Activated CD8-positive, alpha-beta memory T cell treated with anti-CD3 and anti-CD28 coated beads for 24 hours (primary cell): Measurements from ENCODE around the gene SPINK2.

Source experiments
- DNase-seq: peaks from one replicate; pipeline ENCODE4 v3.0.0-alpha.2; 2020

SPINK2 gene

DNA sequence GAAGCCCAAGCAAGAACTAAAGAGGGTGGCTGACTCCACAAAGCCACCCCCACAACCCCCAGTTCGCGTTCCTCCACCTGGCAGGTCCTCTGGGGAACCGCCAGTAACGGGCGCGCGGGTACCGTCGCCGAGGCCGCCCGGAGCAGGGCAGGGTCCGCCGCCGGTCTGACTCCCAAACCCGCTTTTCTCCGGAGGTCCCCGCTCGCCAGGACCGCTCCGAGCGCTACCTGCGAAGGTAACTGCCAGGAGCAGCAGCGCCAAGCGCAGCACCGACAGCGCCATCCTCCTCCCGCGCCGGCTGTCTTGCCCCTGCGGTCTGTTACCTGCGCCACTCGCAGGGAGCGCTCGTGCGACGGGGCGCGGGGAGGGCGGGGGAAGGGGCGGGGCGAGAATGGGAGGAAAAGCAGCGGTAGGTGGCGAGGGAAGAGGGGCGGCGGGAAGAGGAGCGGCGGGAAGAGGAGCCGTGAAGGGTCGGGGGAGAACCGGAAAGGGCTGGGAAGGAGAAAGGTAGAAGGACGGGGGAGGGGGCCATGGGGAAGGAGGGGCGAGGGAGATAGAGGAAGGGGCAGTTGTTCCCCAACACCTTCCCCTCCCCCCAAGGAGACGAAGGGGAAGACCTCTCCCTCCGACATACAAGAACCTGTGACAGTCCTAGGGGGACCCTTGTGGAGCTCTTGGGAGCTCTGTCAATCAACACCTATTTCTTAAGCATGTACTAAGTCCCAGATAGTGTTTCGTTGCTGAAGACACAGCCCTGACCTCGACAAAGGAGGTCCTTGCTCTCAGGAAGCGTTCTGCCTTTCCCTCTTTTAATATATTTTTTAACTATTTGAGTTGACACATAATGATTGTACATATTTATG is at the start of gene SPINK2:
TSS of gene SPINK2 (minus strand) at position 321 of the 863 bp plus-strand sequence. CDS start at position 282, 39 bp downstream.
- DNase-seq, result peak; percentile 81

DNA sequence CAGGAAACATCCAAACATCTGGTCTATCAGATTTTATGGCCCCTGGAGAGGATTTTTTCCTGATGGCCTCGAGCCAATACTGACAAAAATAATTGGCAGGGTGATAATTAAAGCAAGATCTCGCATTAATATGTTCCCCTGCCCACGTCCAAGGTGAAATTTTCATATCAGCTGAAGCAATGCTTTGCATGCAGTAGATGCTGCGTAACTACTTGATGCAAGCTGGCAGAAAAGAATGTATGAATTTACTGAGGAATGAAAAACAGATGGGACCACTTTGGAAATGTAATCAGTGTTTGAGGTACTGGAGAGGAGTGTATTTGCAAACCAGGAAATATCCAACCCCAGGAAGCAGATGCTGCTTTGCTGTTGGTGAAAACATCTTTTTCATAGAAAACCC is 49.4 kb upstream of the SPINK2 start:
- no peak for DNase-seq

- DNase-seq, result no peak
These were observed 42.1 kb upstream of the SPINK2 start for GRCh38 chr4:56863441-56864139.

- DNase-seq, result no peak
These were observed 39.9 kb upstream of the SPINK2 start for GRCh38 chr4:56861360-56861759.

GRCh38 chr4:56860781-56861180 is 39.3 kb upstream of the SPINK2 start:
- no peak for DNase-seq

- DNase-seq, result no peak
These were observed 38.3 kb upstream of the SPINK2 start for GRCh38 chr4:56859841-56860240.

- no peak for DNase-seq
These were observed 36.3 kb upstream of the SPINK2 start for GRCh38 chr4:56857601-56858309.

- DNase-seq, result no peak
These were observed 35.2 kb upstream of the SPINK2 start for GRCh38 chr4:56856656-56857055.

DNA sequence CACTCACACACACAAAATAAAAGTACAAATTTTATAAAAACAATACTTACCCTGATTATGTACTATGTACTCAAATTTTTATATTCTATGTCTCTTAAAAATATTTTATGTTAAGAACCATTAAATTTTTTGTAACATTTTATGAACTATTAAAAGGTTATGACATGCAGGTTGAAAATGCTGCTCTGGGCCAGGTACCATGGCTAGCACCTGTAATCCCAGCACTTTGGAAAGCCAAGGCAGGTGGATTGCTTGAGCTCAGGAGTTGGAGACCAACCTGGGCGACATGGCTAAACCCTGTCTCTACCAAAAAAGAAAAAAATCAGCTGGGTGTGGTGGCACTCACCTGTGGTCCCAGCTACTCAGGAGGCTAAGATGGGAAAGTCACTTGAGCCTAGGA is 29.4 kb upstream of the SPINK2 start:
- DNase-seq, result no peak

DNA sequence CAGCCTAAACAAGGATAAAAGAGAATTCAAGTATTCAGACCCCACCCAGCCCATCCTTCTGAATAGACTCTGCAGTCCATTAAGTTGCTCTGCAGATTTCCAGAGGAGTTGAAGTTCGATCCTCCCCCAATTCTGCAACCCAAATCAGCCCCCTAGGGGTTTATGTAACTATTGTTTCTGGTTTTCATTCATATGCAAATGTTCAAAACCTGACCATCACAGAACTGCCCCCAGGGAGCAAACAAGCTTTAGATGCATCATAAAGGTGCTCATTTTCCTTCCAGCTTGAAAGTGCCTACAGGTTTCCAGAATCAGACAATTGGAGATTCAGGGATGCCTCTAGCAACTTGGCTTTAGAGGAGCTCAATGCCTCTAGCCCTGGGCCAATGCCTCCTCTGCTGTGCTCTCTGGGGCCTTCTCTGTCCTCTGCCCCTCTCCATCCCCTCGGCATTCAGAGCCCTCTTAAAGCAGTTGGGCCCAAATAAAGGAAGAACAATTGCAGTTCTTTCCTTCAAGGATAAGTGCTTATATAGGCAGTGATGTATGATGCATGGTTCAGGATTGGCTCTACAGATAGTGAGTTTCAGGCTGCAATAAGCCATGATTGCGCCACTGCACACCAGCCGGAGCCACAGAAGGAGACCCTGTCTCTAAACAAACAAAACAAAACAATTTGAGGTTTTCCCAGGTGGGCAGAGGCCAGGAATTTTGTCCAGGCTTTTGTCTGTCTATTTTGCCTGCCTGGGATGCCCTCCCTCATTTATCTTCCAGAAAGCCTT is 23.5 kb upstream of the SPINK2 start:
- DNase-seq, result no peak

DNA sequence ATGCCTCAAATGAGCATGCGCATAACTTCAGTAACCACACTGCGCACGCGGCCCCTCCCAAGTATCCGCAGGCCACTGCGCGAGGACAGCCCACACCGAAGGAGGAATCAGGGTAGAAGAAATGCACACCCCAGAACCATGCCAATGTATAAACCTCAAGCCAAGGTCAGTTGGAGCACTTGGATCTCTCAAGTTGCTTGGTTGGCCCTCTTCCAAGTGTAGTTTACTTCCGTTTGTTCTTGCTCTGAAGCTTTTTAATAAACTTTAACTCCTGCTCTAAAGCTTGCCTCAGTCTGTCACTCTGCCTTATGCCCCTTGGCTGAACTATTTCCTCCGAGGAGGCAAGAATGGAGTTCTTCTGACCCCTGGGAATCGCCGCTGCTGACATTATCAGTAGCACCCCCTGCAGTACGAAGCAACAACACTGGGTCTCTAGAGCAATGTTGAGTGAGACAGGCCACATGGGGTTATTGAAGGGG is 22.0 kb upstream of the SPINK2 start:
- no peak for DNase-seq

DNA sequence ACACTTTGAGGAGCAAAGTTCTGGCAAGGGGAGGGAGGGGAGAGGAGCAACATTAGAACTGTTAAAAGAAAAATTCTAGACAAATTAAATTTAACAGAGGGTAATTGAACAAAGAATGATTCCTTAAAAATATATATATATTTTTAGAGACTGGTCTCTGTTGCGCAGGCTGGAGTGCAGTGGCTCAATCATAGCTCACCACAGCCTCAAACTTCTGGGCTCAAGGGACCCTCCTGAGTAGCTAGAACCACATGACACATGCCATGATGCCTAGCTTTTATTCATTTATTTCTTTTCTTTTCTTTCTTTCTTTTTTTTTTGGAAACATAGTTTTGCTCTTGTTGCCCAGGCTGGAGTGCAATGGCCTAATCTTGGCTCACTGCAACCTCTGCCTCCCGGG is 19.1 kb upstream of the SPINK2 start:
- no peak for DNase-seq

DNA sequence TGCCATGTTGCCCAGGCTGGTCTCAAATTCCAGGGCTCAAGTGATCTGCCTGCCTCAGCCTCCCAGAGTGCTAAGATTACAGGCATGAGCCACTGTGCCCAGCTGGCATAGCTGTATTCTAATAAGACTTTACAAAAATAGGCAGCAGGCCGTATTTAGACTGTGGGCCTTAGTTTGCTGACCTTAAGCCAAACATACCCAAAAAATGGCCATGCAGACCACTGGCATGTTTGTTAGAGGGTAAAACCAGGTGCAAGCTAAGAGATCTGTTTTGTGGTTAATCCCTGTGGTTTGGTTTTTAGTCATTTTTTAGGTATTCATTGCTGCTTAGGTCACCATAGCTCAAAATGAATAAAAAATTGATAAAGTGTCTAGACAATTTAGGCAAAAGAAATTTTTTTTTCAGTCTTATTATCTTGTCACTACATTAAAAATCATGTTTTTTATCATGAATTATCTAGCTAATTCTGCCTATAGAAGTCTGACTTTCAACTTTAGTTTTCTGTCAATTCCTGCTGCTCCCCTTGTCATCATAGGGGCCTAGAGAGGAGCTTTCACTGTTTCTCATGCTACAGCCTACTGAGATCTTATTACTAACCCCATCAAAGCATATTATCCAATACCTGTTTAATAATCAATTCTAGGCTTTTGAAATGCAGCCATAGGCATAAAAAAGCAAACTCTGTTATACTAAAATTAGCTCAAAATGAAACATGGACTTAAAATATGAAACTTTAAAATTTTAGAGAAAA is 7.5 kb upstream of the SPINK2 start:
- no peak for DNase-seq

GRCh38 chr4:56823933-56824600 is 2.6 kb upstream of the SPINK2 start:
- no peak for DNase-seq

DNA sequence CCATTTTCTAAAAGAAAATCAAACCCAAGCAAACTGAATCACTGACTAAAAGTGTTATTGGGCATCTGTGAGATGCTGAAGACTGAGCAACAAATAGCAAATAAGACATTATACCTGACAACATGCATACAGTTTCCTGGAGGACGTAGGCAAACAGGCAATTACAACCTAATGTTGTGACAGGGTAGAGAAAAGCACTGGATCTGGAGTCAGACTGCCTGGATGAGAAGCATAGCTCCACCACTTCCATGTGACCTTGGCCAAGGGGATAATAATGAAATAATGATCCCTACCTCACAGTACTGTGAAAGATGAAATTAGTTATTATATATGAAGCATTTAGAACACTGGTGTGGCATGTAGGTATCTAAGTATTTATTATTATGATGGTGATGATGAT is 2.7 kb downstream of the SPINK2 start:
- no peak for DNase-seq

DNA sequence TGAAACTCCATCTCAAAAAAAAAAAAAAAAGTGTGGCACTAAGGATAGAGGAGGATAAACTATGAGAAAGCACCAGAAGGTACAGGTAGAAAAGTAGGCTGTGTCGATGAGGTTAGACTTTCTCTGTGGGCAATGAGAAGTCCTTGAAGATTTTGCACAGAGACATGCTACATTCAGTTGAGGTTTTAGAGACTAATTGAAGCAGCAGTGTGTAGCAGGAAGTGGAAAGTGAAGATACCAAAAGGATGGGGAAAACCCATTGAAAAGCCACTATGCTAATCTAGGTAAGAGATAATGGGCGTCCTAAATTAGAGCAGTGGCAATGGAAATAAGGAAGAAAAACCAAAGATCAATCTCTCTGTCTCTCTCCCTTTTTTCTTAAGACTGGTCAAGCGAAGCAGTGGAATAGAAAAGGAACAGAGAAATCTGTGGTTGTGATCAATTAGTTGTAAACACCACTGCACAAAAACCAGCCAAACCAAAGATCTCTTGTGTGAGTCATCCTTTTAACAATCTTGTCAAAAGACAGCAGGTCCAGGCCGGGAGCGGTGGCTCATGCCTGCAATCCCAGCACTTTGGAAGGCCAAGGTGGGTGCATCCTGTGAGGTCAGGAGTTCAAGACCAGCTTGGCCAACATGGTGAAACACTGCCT is 3.5 kb downstream of the SPINK2 start:
- DNase-seq, result no peak

- DNase-seq, result no peak
These were observed 14.8 kb downstream of the SPINK2 start for GRCh38 chr4:56806666-56807065.

DNA sequence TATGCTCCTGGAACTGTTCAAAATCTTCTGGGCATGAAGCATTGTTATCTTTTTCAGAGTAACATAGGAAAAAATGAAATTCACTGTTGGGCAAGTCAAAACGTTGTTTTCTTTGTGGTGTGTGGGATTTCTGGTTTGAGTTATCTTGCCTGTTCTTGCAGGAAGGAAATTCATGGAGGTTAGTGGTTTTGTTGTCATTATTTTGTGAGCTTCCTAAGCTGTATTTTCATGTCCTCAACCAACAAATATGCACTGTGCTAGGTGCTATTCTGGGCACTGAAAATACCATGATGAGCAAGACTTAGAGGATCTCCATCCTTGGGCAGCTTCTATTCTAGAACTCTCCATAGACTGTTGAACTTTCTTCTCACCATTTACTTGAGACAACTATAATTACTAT is 16.9 kb downstream of the SPINK2 start:
- DNase-seq, result no peak

GRCh38 chr4:56803471-56803870 is 18.0 kb downstream of the SPINK2 start:
- DNase-seq, result no peak

DNA sequence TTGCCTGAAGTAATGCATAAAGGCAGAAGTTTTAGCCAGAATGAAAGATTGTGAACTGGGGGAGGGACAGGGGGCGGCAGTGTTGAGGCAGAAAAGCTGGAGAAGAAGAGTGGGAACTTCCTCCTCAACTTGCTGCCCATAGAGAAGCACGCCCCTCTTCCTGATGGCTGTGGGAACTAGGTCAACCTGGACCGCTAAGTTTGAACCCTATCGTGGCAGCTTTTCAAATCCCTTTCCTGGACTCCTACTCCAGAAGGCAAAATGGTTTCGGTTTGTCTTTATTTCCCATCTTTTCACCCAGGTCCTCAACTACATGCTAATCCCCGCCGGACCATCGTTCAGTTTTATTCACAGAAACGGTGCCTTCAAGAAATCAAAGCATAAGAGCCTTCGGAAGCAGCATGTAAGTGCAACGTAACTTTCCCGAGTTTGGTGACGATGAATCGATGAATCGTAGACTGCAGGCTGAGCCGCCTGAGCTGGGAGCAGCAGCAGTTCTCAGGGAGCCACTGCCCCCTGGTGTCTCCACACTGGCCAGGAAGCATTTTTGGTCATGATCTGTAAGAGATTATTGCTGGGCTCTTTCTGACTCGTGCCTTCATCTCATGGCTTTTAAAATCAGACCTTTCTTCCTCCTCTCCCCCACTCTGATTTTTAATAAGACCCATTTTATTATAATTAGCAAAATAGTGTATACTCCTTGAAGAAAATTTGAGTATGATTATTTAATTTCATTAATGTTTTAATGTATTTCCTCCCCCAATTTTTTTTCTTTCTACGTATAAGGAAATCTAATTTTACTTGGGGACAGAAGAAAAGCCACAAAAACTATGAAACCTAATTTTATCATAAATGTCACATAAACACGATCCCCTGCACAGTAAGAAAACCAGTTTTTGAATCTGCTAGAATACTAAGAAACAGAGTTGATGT is 21.4 kb downstream of the SPINK2 start:
- DNase-seq, result peak; percentile 89
